Stimulated activated CD4-positive, alpha-beta T cell treated with anti-CD3 and anti-CD28 coated beads, Interleukin-4, amount 100 ng/mL, for 48 hours (primary cell): Measurements from ENCODE around the gene TMEM255B.
"Not testable (repeated sequence)": the region's sequence is repeated elsewhere in the genome, so short reads cannot be mapped to it uniquely, and the experiment has no call there.

Experiments used
- DNase-seq, 2 donors: peaks; one replicate each; pipeline ENCODE4 v3.0.0-alpha.2; 2020; ENCODE audit warnings: low read depth in 2 of 2

The TMEM255B gene

GRCh38 chr13:113734826-113735125 is 24.2 kb upstream of the TMEM255B start:
- no peak for DNase-seq

- DNase-seq = no peak
These were observed 23.8 kb upstream of the TMEM255B start for GRCh38 chr13:113735194-113735593.

- DNase-seq = no peak
These were observed 23.3 kb upstream of the TMEM255B start for GRCh38 chr13:113735750-113736149.

- no peak for DNase-seq
These were observed 22.7 kb upstream of the TMEM255B start for GRCh38 chr13:113736258-113736731.

GRCh38 chr13:113737803-113738202 is 21.2 kb upstream of the TMEM255B start:
- no peak for DNase-seq

- no peak for DNase-seq
These were observed 19.3 kb upstream of the TMEM255B start for GRCh38 chr13:113739527-113740285.

- DNase-seq = no peak
These were observed 18.8 kb upstream of the TMEM255B start for GRCh38 chr13:113740286-113740556.

GRCh38 chr13:113740661-113741060 is 18.4 kb upstream of the TMEM255B start:
- DNase-seq = no peak

- no peak for DNase-seq
These were observed 17.8 kb upstream of the TMEM255B start for GRCh38 chr13:113741191-113741668.

- DNase-seq = no peak
These were observed 17.0 kb upstream of the TMEM255B start for GRCh38 chr13:113742000-113742441.

GRCh38 chr13:113742445-113743120 is 16.4 kb upstream of the TMEM255B start:
- DNase-seq = no peak

- no peak for DNase-seq
These were observed 15.4 kb upstream of the TMEM255B start for GRCh38 chr13:113743366-113744195.

- DNase-seq = no peak
These were observed 14.6 kb upstream of the TMEM255B start for GRCh38 chr13:113744197-113745000.

- DNase-seq = no peak
These were observed 14.0 kb upstream of the TMEM255B start for GRCh38 chr13:113745059-113745458.

- not testable (repeated sequence) for DNase-seq
These were observed 13.4 kb upstream of the TMEM255B start for GRCh38 chr13:113745500-113746142.

- DNase-seq = no peak
These were observed 12.9 kb upstream of the TMEM255B start for GRCh38 chr13:113746143-113746525.

- no peak for DNase-seq
These were observed 12.4 kb upstream of the TMEM255B start for GRCh38 chr13:113746671-113747070.

- no peak for DNase-seq
These were observed 11.7 kb upstream of the TMEM255B start for GRCh38 chr13:113747291-113747833.

GRCh38 chr13:113748101-113748861 is 10.7 kb upstream of the TMEM255B start:
- DNase-seq = no peak

GRCh38 chr13:113748862-113749451 is 10.1 kb upstream of the TMEM255B start:
- no peak for DNase-seq
